GM18520 (cell line): ENCODE results near the gene PCDHA10.
"Not testable (repeated sequence)": the region's sequence is repeated elsewhere in the genome, so short reads cannot be mapped to it uniquely, and the experiment has no call there.

Source experiments
- ATAC-seq: cut with Tn5 transposase; IDR thresholded peaks from one replicate; pipeline ENCODE4 v1.9.1; 2021; ENCODE audit not compliant: unreplicated experiment

Gene PCDHA10

GRCh38 chr5:140855772-140856674 lies at the start of gene PCDHA10:
TSS of gene PCDHA10 (plus strand) at chr5:140855897. CDS start at chr5:140856049, 152 bp downstream.
- ATAC-seq: no peak

- no peak for ATAC-seq
Observed at GRCh38 chr5:140806834-140807775, 48.6 kb upstream of the PCDHA10 start, which contains the start of gene PCDHA4. TSS of gene PCDHA4 (plus strand) at chr5:140807068.

GRCh38 chr5:140808241-140808888 lies 47.3 kb upstream of the PCDHA10 start:
- not testable (repeated sequence) for ATAC-seq

- ATAC-seq: no peak
Observed at GRCh38 chr5:140808889-140809291, 46.8 kb upstream of the PCDHA10 start.

- ATAC-seq: no peak
Observed at GRCh38 chr5:140821375-140822280, 34.1 kb upstream of the PCDHA10 start, which contains the start of gene PCDHA5. TSS of gene PCDHA5 (plus strand) at chr5:140821613.

GRCh38 chr5:140822281-140822629 lies 33.4 kb upstream of the PCDHA10 start:
- no peak for ATAC-seq

GRCh38 chr5:140822969-140823368 lies 32.7 kb upstream of the PCDHA10 start:
- ATAC-seq: not testable (repeated sequence)

GRCh38 chr5:140823475-140823874 lies 32.2 kb upstream of the PCDHA10 start:
- no peak for ATAC-seq

- no peak for ATAC-seq
Observed at GRCh38 chr5:140827704-140828361, 27.9 kb upstream of the PCDHA10 start, which contains the start of gene PCDHA6. TSS of gene PCDHA6 (plus strand) at chr5:140827960. CDS start at chr5:140828092, 132 bp downstream.

- no peak for ATAC-seq
Observed at GRCh38 chr5:140828362-140828737, 27.3 kb upstream of the PCDHA10 start.

GRCh38 chr5:140829511-140830501 lies 25.9 kb upstream of the PCDHA10 start:
- not testable (repeated sequence) for ATAC-seq

- ATAC-seq: no peak
Observed at GRCh38 chr5:140833993-140834392, 21.7 kb upstream of the PCDHA10 start, which contains the start of gene PCDHA7. TSS of gene PCDHA7 (plus strand) at chr5:140834269. CDS start at chr5:140834384, 115 bp downstream.

- ATAC-seq: not testable (repeated sequence)
Observed at GRCh38 chr5:140834439-140835008, 21.2 kb upstream of the PCDHA10 start.

GRCh38 chr5:140835622-140836510 lies 19.8 kb upstream of the PCDHA10 start:
- ATAC-seq: no peak

- no peak for ATAC-seq
Observed at GRCh38 chr5:140840978-140841962, 14.4 kb upstream of the PCDHA10 start, which contains the start of gene PCDHA8. TSS of gene PCDHA8 (plus strand) at chr5:140841187. CDS start at chr5:140841322, 135 bp downstream.
